Calu3 (cell line): ENCODE measurements around the gene PAH. TPM values are rescaled to one million over a fixed set of nuclear protein-coding genes. Genes with fewer than 3 reads are reported as not detected.

Experiments
- BruUV-seq: library from RNA; stranded (reverse); fragments of 400-500 nt; replicated peaks from 2 replicates; lab custom pipeline; 2021; lab: Mats Ljungman, UMichigan
- CTCF ChIA-PET: fragments of 300-600 bp; sonication (Branson Sonifier 250); formaldehyde crosslinking; loops from one replicate; lab custom pipeline; 2022; ENCODE audit warnings: antibody characterized with exemption; lab: Charles Lee
- DNase-seq: peaks from one replicate; pipeline ENCODE4 v3.0.0; 2022
- H3K27ac Mint-ChIP-seq: one replicate; pipeline ENCODE4 v1.8.0; 2022; ENCODE audit warnings: mixed read lengths; ENCODE audit not compliant: unreplicated experiment
- H3K27me3 Mint-ChIP-seq: one replicate; pipeline ENCODE4 v1.8.0; 2022; ENCODE audit warnings: mixed read lengths; ENCODE audit not compliant: unreplicated experiment
- H3K36me3 Mint-ChIP-seq: one replicate; pipeline ENCODE4 v1.8.0; 2022; ENCODE audit warnings: mild to moderate bottlenecking, moderate library complexity, mixed read lengths; ENCODE audit not compliant: insufficient read depth, unreplicated experiment
- H3K4me1 Mint-ChIP-seq: one replicate; pipeline ENCODE4 v1.8.0; 2022; ENCODE audit warnings: mild to moderate bottlenecking, low read depth, mixed read lengths; ENCODE audit not compliant: unreplicated experiment
- H3K4me3 Mint-ChIP-seq: one replicate; pipeline ENCODE4 v1.8.0; 2022; ENCODE audit warnings: mild to moderate bottlenecking, low read depth, moderate library complexity, mixed read lengths; ENCODE audit not compliant: unreplicated experiment
- H3K9me3 Mint-ChIP-seq: one replicate; pipeline ENCODE4 v1.8.0; 2022; ENCODE audit warnings: low read depth, mixed read lengths; ENCODE audit not compliant: unreplicated experiment
- CTCF ChIP-seq: fragments of 200-600 bp; IDR thresholded peaks from one replicate; pipeline ENCODE4 v1.8.0; 2022; ENCODE audit warnings: antibody characterized with exemption; ENCODE audit not compliant: unreplicated experiment
- intact Hi-C: fragments of 100-400 bp; cut with micrococcal nuclease; formaldehyde crosslinking; loops from one replicate; pipeline ENCODE4 v1.10.0; 2022; ENCODE audit not compliant: unreplicated experiment
- total RNA-seq: library from RNA; stranded (reverse); gene quantifications from 2 replicates; pipeline ENCODE4 v1.2.3, GENCODE V29; 2022

Gene PAH
- total RNA-seq, 1 experiment from 2014 or later = 31.4 TPM

- Mint-ChIP-seq H3K9me3 (no peaks in the 10 kb centered on the region), H3K27me3 (no peaks in the 10 kb centered on the region), H3K27ac (no peak overlapping the region), H3K4me1 (peaks cover 34% of the 10 kb centered on the region), H3K4me3 (peak overlapping the region; percentile 52), H3K36me3 (no peaks in the 10 kb centered on the region)
- BruUV-seq = no TSS peak
- peak; percentile 82 for DNase-seq
- CTCF ChIA-PET = interaction anchor here (0.7 to 1.1 kb wide), 2 partner anchors 13 to 54 kb away, joined by 3 to 5 read pairs; no protein-coding TSS in a partner anchor
- TF ChIP-seq CTCF = no peak
- intact Hi-C loops = loop anchor here (1.0 kb wide), 1 partner anchor 32 kb away; the partner anchor contains the start of gene PAH
Observed at GRCh38 chr12:102885043-102885932, 31.8 kb downstream of the PAH start.

- H3K27ac Mint-ChIP-seq = no peak overlapping the region
- no TSS peak for BruUV-seq
- peak; percentile 83 for DNase-seq
- TF ChIP-seq CTCF = peak; percentile 91
- H3K27me3 Mint-ChIP-seq = no peaks in the 10 kb centered on the region
- CTCF ChIA-PET = interaction anchor here (0.6 to 1.9 kb wide), 7 partner anchors 34 to 665 kb away, joined by 3 to 45 read pairs (median 5); partner anchors contain the start of gene PAH
- H3K4me1 Mint-ChIP-seq = peaks cover 34% of the 10 kb centered on the region
- H3K4me3 Mint-ChIP-seq = no peak overlapping the region
- no peaks in the 10 kb centered on the region for H3K9me3 Mint-ChIP-seq
- no peaks in the 10 kb centered on the region for H3K36me3 Mint-ChIP-seq
- intact Hi-C loops = loop anchor here (1.0 kb wide), 2 partner anchors 57 to 665 kb away; no protein-coding TSS in a partner anchor
Observed at GRCh38 chr12:102883204-102883799, 33.7 kb downstream of the PAH start.

- no peak for TF ChIP-seq CTCF
- H3K27ac Mint-ChIP-seq = no peak overlapping the region
- no peak for DNase-seq
- intact Hi-C loops = no loop called here
- no TSS peak for BruUV-seq
- no peak overlapping the region for H3K4me3 Mint-ChIP-seq
- no peaks in the 10 kb centered on the region for H3K36me3 Mint-ChIP-seq
- CTCF ChIA-PET = no interaction called here
- no peaks in the 10 kb centered on the region for H3K27me3 Mint-ChIP-seq
- H3K4me1 Mint-ChIP-seq = peaks cover 24% of the 10 kb centered on the region
- H3K9me3 Mint-ChIP-seq = no peaks in the 10 kb centered on the region
Observed at GRCh38 chr12:102880783-102881182, 36.3 kb downstream of the PAH start.

- H3K27ac Mint-ChIP-seq = no peak overlapping the region
- no peaks in the 10 kb centered on the region for H3K9me3 Mint-ChIP-seq
- no peaks in the 10 kb centered on the region for H3K27me3 Mint-ChIP-seq
- peak; percentile 65 for DNase-seq
- no peaks in the 10 kb centered on the region for H3K36me3 Mint-ChIP-seq
- peak; percentile 60 for TF ChIP-seq CTCF
- no TSS peak for BruUV-seq
- intact Hi-C loops = loop anchor here (2.0 to 10.0 kb wide), 6 partner anchors 62 to 1104 kb away; no protein-coding TSS in a partner anchor
- CTCF ChIA-PET = interaction anchor here (1.0 to 1.5 kb wide), 3 partner anchors 60 to 68 kb away, joined by 3 to 6 read pairs (median 4); no protein-coding TSS in a partner anchor
- H3K4me3 Mint-ChIP-seq = no peak overlapping the region
- H3K4me1 Mint-ChIP-seq = peaks cover 12% of the 10 kb centered on the region
Observed at GRCh38 chr12:102879144-102879763, 37.8 kb downstream of the PAH start.
